Progenitor cell of endocrine pancreas (in vitro differentiated cells): ENCODE data around the gene TERC. TPM values are rescaled to one million over a fixed set of nuclear protein-coding genes. Genes with fewer than 3 reads are reported as not detected.
A peak's percentile ranks its signal among the peaks of the same experiment; 100 is the strongest.

Experiments used
- DNase-seq: peaks from one replicate; pipeline ENCODE4 v3.0.0; 2021; ENCODE audit warnings: low spot score; ENCODE audit not compliant: unreplicated experiment
- H3K27ac Mint-ChIP-seq: 2 replicates; pipeline ENCODE4 v1.8.0; 2021; ENCODE audit warnings: mild to moderate bottlenecking, moderate library complexity, mixed read lengths
- H3K27me3 Mint-ChIP-seq: 2 replicates; pipeline ENCODE4 v1.8.0; 2021; ENCODE audit warnings: mixed read lengths
- H3K36me3 Mint-ChIP-seq: 2 replicates; pipeline ENCODE4 v1.8.0; 2022; ENCODE audit warnings: mixed read lengths; ENCODE audit not compliant: insufficient read depth
- H3K4me1 Mint-ChIP-seq: 2 replicates; pipeline ENCODE4 v1.8.0; 2021; ENCODE audit warnings: low read depth, mixed read lengths
- H3K4me3 Mint-ChIP-seq: 2 replicates; pipeline ENCODE4 v1.8.0; 2021; ENCODE audit warnings: low read depth, mild to moderate bottlenecking, moderate library complexity, mixed read lengths
- H3K9me3 Mint-ChIP-seq: 2 replicates; pipeline ENCODE4 v1.8.0; 2021; ENCODE audit warnings: low read depth, mixed read lengths
- total RNA-seq: library from RNA; stranded (reverse); gene quantifications from 2 replicates; pipeline ENCODE4 v1.2.1, GENCODE V29; 2021
- TF ChIP-seq, protein P1 (sequence below): fragments of 200-600 bp; sonication (generic); IDR thresholded peaks from one replicate; pipeline ENCODE4 v1.5.0; 2021; ENCODE audit warnings: antibody characterized with exemption, mild to moderate bottlenecking; ENCODE audit not compliant: unreplicated experiment

Gene TERC
- total RNA-seq, 1 donor from 2014 or later = 12.4 TPM

DNA sequence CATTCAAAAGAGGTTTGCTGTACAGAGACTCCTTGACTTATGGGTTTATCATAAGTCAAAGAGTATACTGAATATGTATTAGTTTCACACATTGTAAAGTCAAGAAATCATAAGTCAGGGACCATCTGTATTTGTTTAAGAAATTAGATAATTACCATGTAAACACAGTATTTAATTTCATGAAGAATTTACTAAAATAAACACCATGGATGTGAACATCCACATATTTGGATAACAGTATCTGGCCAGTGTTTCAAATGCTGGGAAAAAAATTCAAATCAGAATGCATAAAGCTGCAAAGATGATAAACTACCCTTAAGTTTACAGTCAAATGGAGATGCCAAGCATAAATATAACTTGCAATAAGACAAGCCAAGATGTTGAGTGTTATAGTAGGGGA is 25.4 kb upstream of the TERC start:
- TF ChIP-seq, protein P1, sequence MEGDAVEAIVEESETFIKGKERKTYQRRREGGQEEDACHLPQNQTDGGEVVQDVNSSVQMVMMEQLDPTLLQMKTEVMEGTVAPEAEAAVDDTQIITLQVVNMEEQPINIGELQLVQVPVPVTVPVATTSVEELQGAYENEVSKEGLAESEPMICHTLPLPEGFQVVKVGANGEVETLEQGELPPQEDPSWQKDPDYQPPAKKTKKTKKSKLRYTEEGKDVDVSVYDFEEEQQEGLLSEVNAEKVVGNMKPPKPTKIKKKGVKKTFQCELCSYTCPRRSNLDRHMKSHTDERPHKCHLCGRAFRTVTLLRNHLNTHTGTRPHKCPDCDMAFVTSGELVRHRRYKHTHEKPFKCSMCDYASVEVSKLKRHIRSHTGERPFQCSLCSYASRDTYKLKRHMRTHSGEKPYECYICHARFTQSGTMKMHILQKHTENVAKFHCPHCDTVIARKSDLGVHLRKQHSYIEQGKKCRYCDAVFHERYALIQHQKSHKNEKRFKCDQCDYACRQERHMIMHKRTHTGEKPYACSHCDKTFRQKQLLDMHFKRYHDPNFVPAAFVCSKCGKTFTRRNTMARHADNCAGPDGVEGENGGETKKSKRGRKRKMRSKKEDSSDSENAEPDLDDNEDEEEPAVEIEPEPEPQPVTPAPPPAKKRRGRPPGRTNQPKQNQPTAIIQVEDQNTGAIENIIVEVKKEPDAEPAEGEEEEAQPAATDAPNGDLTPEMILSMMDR = no peak
- no peak for DNase-seq
- H3K9me3 Mint-ChIP-seq = no peaks in the 10 kb centered on the region
- H3K4me3 Mint-ChIP-seq = no peak overlapping the region
- H3K4me1 Mint-ChIP-seq = no peaks in the 10 kb centered on the region
- peak overlapping the region; percentile 17 for H3K27ac Mint-ChIP-seq
- peaks cover 17% of the 10 kb centered on the region for H3K36me3 Mint-ChIP-seq
- no peaks in the 10 kb centered on the region for H3K27me3 Mint-ChIP-seq

GRCh38 chr3:169787791-169788190 is 22.9 kb upstream of the TERC start:
- no peaks in the 10 kb centered on the region for H3K9me3 Mint-ChIP-seq
- no peak overlapping the region for H3K27ac Mint-ChIP-seq
- no peaks in the 10 kb centered on the region for H3K27me3 Mint-ChIP-seq
- no peaks in the 10 kb centered on the region for H3K4me1 Mint-ChIP-seq
- TF ChIP-seq, protein P1 = no peak
- no peak overlapping the region for H3K4me3 Mint-ChIP-seq
- DNase-seq = no peak
- H3K36me3 Mint-ChIP-seq = peaks cover 15% of the 10 kb centered on the region

DNA sequence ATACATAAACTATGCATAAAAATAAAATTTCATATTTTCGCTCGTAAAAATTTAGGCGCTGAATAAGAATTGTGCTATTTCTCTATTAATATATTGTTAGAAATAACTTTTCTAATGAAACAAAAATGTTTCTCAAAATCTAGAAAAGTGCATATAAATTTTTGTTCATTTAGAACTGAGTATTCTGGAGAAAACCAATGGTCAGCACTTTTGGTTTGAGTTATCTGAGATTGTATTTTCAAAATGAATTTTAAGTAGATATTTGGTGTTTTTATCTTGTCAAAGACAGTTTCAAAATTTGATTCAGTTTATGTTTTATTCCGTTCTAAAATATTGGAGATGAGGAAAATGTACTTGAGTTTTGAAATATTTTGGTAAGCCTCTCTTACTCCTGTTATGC is 22.3 kb upstream of the TERC start:
- H3K36me3 Mint-ChIP-seq = peaks cover 14% of the 10 kb centered on the region
- H3K27me3 Mint-ChIP-seq = no peaks in the 10 kb centered on the region
- no peaks in the 10 kb centered on the region for H3K9me3 Mint-ChIP-seq
- H3K27ac Mint-ChIP-seq = no peak overlapping the region
- TF ChIP-seq, protein P1 = no peak
- H3K4me3 Mint-ChIP-seq = no peak overlapping the region
- H3K4me1 Mint-ChIP-seq = no peaks in the 10 kb centered on the region
- no peak for DNase-seq

DNA sequence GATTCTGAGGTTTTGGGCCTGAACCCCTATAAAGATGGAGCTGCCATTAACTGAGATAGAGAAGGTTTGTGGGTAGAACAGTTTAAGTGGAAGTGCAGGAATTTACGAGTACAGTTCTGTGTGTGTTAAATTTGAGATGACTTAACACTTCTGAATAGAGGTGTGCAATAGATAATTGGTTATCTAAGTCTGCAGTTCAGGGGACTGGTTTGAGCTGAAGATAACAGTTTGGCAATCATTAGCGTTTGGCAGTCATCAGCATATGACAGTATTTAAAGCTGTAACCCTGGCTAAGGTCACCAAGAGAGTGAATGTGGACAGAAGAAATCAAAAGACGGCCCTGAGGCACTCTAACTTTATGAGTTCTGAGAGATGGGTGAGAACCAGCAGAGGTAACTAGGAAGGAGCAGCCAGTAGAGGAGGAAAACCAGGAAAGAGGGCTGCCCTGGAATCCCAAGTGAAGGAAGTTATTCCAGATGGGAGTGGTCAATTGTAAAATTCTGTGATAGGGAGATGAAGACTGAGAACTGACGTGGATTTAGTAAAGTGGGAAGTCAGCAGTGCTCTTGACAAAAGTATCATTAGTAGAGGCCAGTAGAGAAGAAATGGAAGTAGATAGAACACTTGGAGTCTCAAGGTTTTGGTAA is 16.5 kb upstream of the TERC start:
- Mint-ChIP-seq H3K36me3 (peaks cover 23% of the 10 kb centered on the region), H3K4me3 (no peak overlapping the region), H3K4me1 (no peaks in the 10 kb centered on the region), H3K27me3 (no peaks in the 10 kb centered on the region), H3K27ac (no peak overlapping the region), H3K9me3 (no peaks in the 10 kb centered on the region)
- TF ChIP-seq, protein P1 = no peak
- DNase-seq = no peak

DNA sequence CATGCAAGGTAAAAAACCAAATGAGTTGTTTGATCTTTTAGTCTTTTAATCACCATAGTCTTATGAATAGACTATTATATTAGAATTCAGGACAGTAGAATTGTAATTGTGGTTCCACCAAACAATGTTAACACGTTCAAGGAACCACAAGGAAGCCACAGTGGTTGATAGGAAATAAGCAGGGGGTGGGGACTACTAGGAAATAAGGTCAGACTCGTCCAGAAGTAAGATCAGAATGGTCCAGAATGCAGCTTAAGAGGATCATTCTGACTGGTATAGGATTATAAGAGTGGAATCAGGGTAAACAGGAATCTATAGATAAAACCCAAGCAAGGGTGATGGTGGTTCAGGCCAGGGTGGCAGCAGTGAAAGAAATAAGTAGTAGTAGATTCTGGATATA is 15.9 kb upstream of the TERC start:
- Mint-ChIP-seq H3K27ac (no peak overlapping the region), H3K36me3 (peaks cover 19% of the 10 kb centered on the region), H3K9me3 (no peaks in the 10 kb centered on the region), H3K4me3 (no peak overlapping the region), H3K4me1 (no peaks in the 10 kb centered on the region), H3K27me3 (no peaks in the 10 kb centered on the region)
- DNase-seq = no peak
- TF ChIP-seq, protein P1 = no peak
